Smooth muscle cell (in vitro differentiated cells): ENCODE measurements around the gene ZNF471. TPM values are rescaled to one million over a fixed set of nuclear protein-coding genes. Genes with fewer than 3 reads are reported as not detected.

Experiments used
- DNase-seq: peaks from one replicate; lab custom pipeline; 2025; ENCODE audit not compliant: unreplicated experiment; lab: John Stamatoyannopoulos, UW
- H2AFZ ChIP-seq: fragments of 200-600 bp; sonication (generic); 2 replicates; pipeline ENCODE4 v1.6.0; 2016; ENCODE audit warnings: antibody characterized with exemption, low read depth, mild to moderate bottlenecking
- H3F3A ChIP-seq: fragments of 200-600 bp; sonication (generic); 2 replicates; pipeline ENCODE4 v1.6.0; 2017; ENCODE audit warnings: antibody characterized with exemption, low read depth
- H3K27ac ChIP-seq: fragments of 200-600 bp; sonication (generic); 2 replicates; pipeline ENCODE4 v1.5.1; 2016; ENCODE audit warnings: low read depth, mild to moderate bottlenecking
- H3K27me3 ChIP-seq: fragments of 200-600 bp; sonication (generic); 2 replicates; pipeline ENCODE4 v1.6.1; 2016; ENCODE audit warnings: low read depth, mild to moderate bottlenecking
- H3K36me3 ChIP-seq: fragments of 200-600 bp; sonication (generic); 2 replicates; pipeline ENCODE4 v1.5.1; 2016; ENCODE audit warnings: low read depth
- H3K4me1 ChIP-seq: fragments of 200-600 bp; sonication (generic); 2 replicates; pipeline ENCODE4 v1.5.1; 2016; ENCODE audit warnings: low read depth
- H3K4me2 ChIP-seq: fragments of 200-600 bp; sonication (generic); 2 replicates; pipeline ENCODE4 v1.6.0; 2016; ENCODE audit warnings: mild to moderate bottlenecking
- H3K4me3 ChIP-seq: fragments of 200-600 bp; sonication (generic); 2 replicates; pipeline ENCODE4 v1.5.1; 2016; ENCODE audit warnings: mild to moderate bottlenecking
- H3K79me2 ChIP-seq: fragments of 200-600 bp; sonication (generic); 2 replicates; pipeline ENCODE4 v1.6.0; 2016; ENCODE audit warnings: low read depth, mild to moderate bottlenecking
- H3K9ac ChIP-seq: fragments of 200-600 bp; sonication (generic); 2 replicates; pipeline ENCODE4 v1.6.0; 2016; ENCODE audit warnings: low read depth
- H3K9me3 ChIP-seq: fragments of 200-600 bp; sonication (generic); replicated peaks from 2 replicates; pipeline ENCODE4 v1.5.1; 2016; ENCODE audit warnings: low read depth
- H4K20me1 ChIP-seq: fragments of 200-600 bp; sonication (generic); 2 replicates; pipeline ENCODE4 v1.6.0; 2016; ENCODE audit warnings: low read depth
- CTCF ChIP-seq: fragments of 200-600 bp; sonication (generic); IDR thresholded peaks from 2 replicates; pipeline ENCODE4 v1.5.1; 2017; ENCODE audit warnings: borderline replicate concordance, mild to moderate bottlenecking, antibody characterized with exemption; ENCODE audit not compliant: insufficient read depth, poor library complexity, severe bottlenecking
- WGBS: methylation state at CpG from one replicate; pipeline ENCODE4 v1.1.7; 2016; ENCODE audit warnings: low lambda C conversion rate; 5-methylcytosine and 5-hydroxymethylcytosine counted together
- polyA plus RNA-seq: library from polyadenylated mRNA; unstranded; fragments of >200 nt; fragmentation: Nextera tagmentation; extraction: Ambion mirVana; gene quantifications from 2 replicates; pipeline ENCODE4 v1.2.1, GENCODE V29; 2016
- total RNA-seq: library from RNA; depleted of rRNA; stranded (reverse); fragments of >200 nt; gene quantifications from 2 replicates; pipeline ENCODE4 v1.2.3, GENCODE V29; 2014

The ZNF471 gene
- total RNA-seq (0.90 and 2.0 TPM in 2 replicates), polyA plus RNA-seq (1.0 and 1.1 TPM in 2 replicates)

GRCh38 chr19:56507446-56508289, at the start of gene ZNF471:
Gene ZNF471, plus strand, starts transcription at chr19:56507855. Its CDS starts 3,717 bp downstream, at chr19:56511572.
- WGBS = 40% methylated on average over 64 of the region's 74 CpGs
- TF ChIP-seq CTCF = no peak
- Histone ChIP-seq H4K20me1 (no peaks in the 10 kb centered on the region), H3K79me2 (no peaks in the 10 kb centered on the region), H3K9me3 (no peaks in the 10 kb centered on the region), H3K4me2 (peak within 1 kb of the TSS; percentile 86), H2AFZ (peak within 1 kb of the TSS; percentile 86), H3F3A (no peaks in the 10 kb centered on the region), H3K36me3 (no peaks in the 10 kb centered on the region), H3K4me3 (peak within 1 kb of the TSS; percentile 70), H3K9ac (peak within 1 kb of the TSS; percentile 96), H3K27me3 (no peaks in the 10 kb centered on the region), H3K4me1 (no peaks in the 10 kb centered on the region), H3K27ac (peak within 1 kb of the TSS; percentile 96)
- peak; percentile 69 for DNase-seq

GRCh38 chr19:56474308-56474707, 33.3 kb upstream of the ZNF471 start:
- no peak overlapping the region for H3K27ac ChIP-seq
- DNase-seq = no peak
- H3K27me3 ChIP-seq = no peaks in the 10 kb centered on the region
- H3K4me2 ChIP-seq = no peak overlapping the region
- no peaks in the 10 kb centered on the region for H4K20me1 ChIP-seq
- no peak overlapping the region for H3K9ac ChIP-seq
- H3K79me2 ChIP-seq = peaks cover 8% of the 10 kb centered on the region
- no peaks in the 10 kb centered on the region for H3K4me1 ChIP-seq
- WGBS = 77% methylated on average over 3 of the region's 3 CpGs
- TF ChIP-seq CTCF = no peak
- H3K4me3 ChIP-seq = no peak overlapping the region
- H3F3A ChIP-seq = no peaks in the 10 kb centered on the region
- peaks cover 7% of the 10 kb centered on the region for H3K36me3 ChIP-seq
- H3K9me3 ChIP-seq = no peaks in the 10 kb centered on the region
- no peak overlapping the region for H2AFZ ChIP-seq

GRCh38 chr19:56476093-56476492, 31.6 kb upstream of the ZNF471 start:
- WGBS = 84% methylated on average over 10 of the region's 10 CpGs
- H3F3A ChIP-seq = no peaks in the 10 kb centered on the region
- no peak for TF ChIP-seq CTCF
- H3K4me2 ChIP-seq = peak overlapping the region; percentile 84
- no peaks in the 10 kb centered on the region for H3K9me3 ChIP-seq
- no peak for DNase-seq
- no peaks in the 10 kb centered on the region for H3K4me1 ChIP-seq
- H3K36me3 ChIP-seq = peaks cover 7% of the 10 kb centered on the region
- H3K9ac ChIP-seq = peak overlapping the region; percentile 52
- H3K4me3 ChIP-seq = peak overlapping the region; percentile 65
- H3K27me3 ChIP-seq = no peaks in the 10 kb centered on the region
- H3K79me2 ChIP-seq = peaks cover 23% of the 10 kb centered on the region
- no peak overlapping the region for H2AFZ ChIP-seq
- H4K20me1 ChIP-seq = no peaks in the 10 kb centered on the region
- H3K27ac ChIP-seq = peak overlapping the region; percentile 91
